HEK293 (cell line): Measurements from ENCODE around the gene INPP5A.

Experiments used
- CTCF ChIA-PET: fragments of 350-600 bp; formaldehyde crosslinking; extraction: SDS; loops from one replicate; lab custom pipeline; 2021; ENCODE audit warnings: antibody characterized with exemption; lab: Yijun Ruan, JAX
- POLR2A ChIA-PET: fragments of 300-600 bp; formaldehyde crosslinking; extraction: SDS; loops from one replicate; lab custom pipeline; 2020; ENCODE audit warnings: antibody characterized with exemption, inconsistent platforms; lab: Yijun Ruan, JAX
- H3K27ac ChIP-seq: fragments of 200-500 bp; sonication (Bioruptor generic); 2 replicates; pipeline ENCODE4 v1.5.1; 2014; ENCODE audit warnings: low read depth, low read length, control low read depth, inconsistent platforms; ENCODE audit errors: extremely low read depth
- H3K36me3 ChIP-seq, 2 experiments: fragments of 200-500 bp in 1 of 2; sonication (Bioruptor generic) in 1 of 2; 1 replicate in 1 of 2; 2 replicates in 1 of 2; pipeline ENCODE4 v1.5.1; 2014 to 2017; ENCODE audit warnings: inconsistent platforms in 2 of 2, low read length in 2 of 2; ENCODE audit not compliant: control insufficient read depth in 2 of 2, insufficient read depth in 1 of 2
- H3K4me1 ChIP-seq: fragments of 200-500 bp; sonication (Bioruptor generic); 2 replicates; pipeline ENCODE4 v1.5.1; 2014; ENCODE audit warnings: mild to moderate bottlenecking, low read length, inconsistent platforms; ENCODE audit not compliant: control insufficient read depth, insufficient read depth
- H3K4me3 ChIP-seq: 2 replicates; pipeline ENCODE4 v1.5.1; 2011; ENCODE audit warnings: low read depth, mild to moderate bottlenecking, control low read depth, low read length, moderate library complexity
- H3K9me3 ChIP-seq: fragments of 200-500 bp; sonication (Bioruptor generic); 2 replicates; pipeline ENCODE4 v1.5.1; 2014; ENCODE audit warnings: low read depth, low read length, inconsistent platforms; ENCODE audit not compliant: control insufficient read depth, insufficient read depth
- OVOL3 ChIP-seq: fragments of 450-650 bp; formaldehyde crosslinking; IDR thresholded peaks from 2 replicates; pipeline ENCODE4 v1.5.1; 2016; ENCODE audit warnings: missing biosample characterization, missing genetic modification characterization
- SP7 ChIP-seq: fragments of 450-650 bp; formaldehyde crosslinking; IDR thresholded peaks from 2 replicates; pipeline ENCODE4 v1.5.1; 2016; ENCODE audit warnings: missing biosample characterization, missing genetic modification characterization
- ZBTB1 ChIP-seq: fragments of 450-650 bp; formaldehyde crosslinking; IDR thresholded peaks from 2 replicates; pipeline ENCODE4 v1.5.1; 2016; ENCODE audit warnings: missing biosample characterization, missing genetic modification characterization
- ZBTB20 ChIP-seq: fragments of 450-650 bp; formaldehyde crosslinking; IDR thresholded peaks from 2 replicates; pipeline ENCODE4 v1.5.1; 2016; ENCODE audit warnings: missing biosample characterization, missing genetic modification characterization
- ZNF2 ChIP-seq: fragments of 450-650 bp; formaldehyde crosslinking; IDR thresholded peaks from 2 replicates; pipeline ENCODE4 v1.5.1; 2016; ENCODE audit warnings: missing biosample characterization, missing genetic modification characterization
- ZNF37A ChIP-seq: fragments of 450-650 bp; IDR thresholded peaks from 2 replicates; pipeline ENCODE4 v1.5.1; 2018; ENCODE audit warnings: missing biosample characterization, missing genetic modification characterization
- ZNF48 ChIP-seq: fragments of 450-650 bp; formaldehyde crosslinking; IDR thresholded peaks from 2 replicates; pipeline ENCODE4 v1.5.1; 2016; ENCODE audit warnings: missing biosample characterization, missing genetic modification characterization
- ZNF514 ChIP-seq: fragments of 450-650 bp; formaldehyde crosslinking; IDR thresholded peaks from 2 replicates; pipeline ENCODE4 v1.5.1; 2016; ENCODE audit warnings: missing biosample characterization, missing genetic modification characterization
- ZNF561 ChIP-seq: fragments of 450-650 bp; IDR thresholded peaks from 2 replicates; pipeline ENCODE4 v1.5.1; 2018; ENCODE audit warnings: missing biosample characterization, missing genetic modification characterization, borderline replicate concordance
- ZNF585B ChIP-seq: fragments of 450-650 bp; formaldehyde crosslinking; IDR thresholded peaks from 2 replicates; pipeline ENCODE4 v1.5.1; 2016; ENCODE audit warnings: missing biosample characterization, missing genetic modification characterization
- ZNF621 ChIP-seq: fragments of 450-650 bp; formaldehyde crosslinking; IDR thresholded peaks from 2 replicates; pipeline ENCODE4 v1.5.1; 2017; ENCODE audit warnings: missing biosample characterization, missing genetic modification characterization
- TF ChIP-seq, protein P1 (sequence below): fragments of 450-650 bp; formaldehyde crosslinking; IDR thresholded peaks from 2 replicates; pipeline ENCODE4 v1.5.1; 2016; ENCODE audit warnings: missing biosample characterization, missing genetic modification characterization, low read depth
- TF ChIP-seq, protein P2 (sequence below): fragments of 450-650 bp; formaldehyde crosslinking; IDR thresholded peaks from 2 replicates; pipeline ENCODE4 v1.5.1; 2016; ENCODE audit warnings: missing biosample characterization, missing genetic modification characterization
- TF ChIP-seq, protein P3 (sequence below): fragments of 450-650 bp; formaldehyde crosslinking; IDR thresholded peaks from 2 replicates; pipeline ENCODE4 v1.5.1; 2016; ENCODE audit warnings: missing biosample characterization, missing genetic modification characterization
- TF ChIP-seq, protein P4 (sequence below): fragments of 450-650 bp; formaldehyde crosslinking; IDR thresholded peaks from 2 replicates; pipeline ENCODE4 v1.5.1; 2017; ENCODE audit warnings: missing biosample characterization, missing genetic modification characterization
- TF ChIP-seq, protein P5 (sequence below): fragments of 450-650 bp; formaldehyde crosslinking; IDR thresholded peaks from 2 replicates; pipeline ENCODE4 v1.5.1; 2016; ENCODE audit warnings: missing biosample characterization, missing genetic modification characterization
- TF ChIP-seq, protein P6 (sequence below): fragments of 450-650 bp; formaldehyde crosslinking; IDR thresholded peaks from 2 replicates; pipeline ENCODE4 v1.5.1; 2016; ENCODE audit warnings: missing biosample characterization, missing genetic modification characterization
- TF ChIP-seq, protein P7 (sequence below): fragments of 450-650 bp; formaldehyde crosslinking; IDR thresholded peaks from 2 replicates; pipeline ENCODE4 v1.5.1; 2017; ENCODE audit warnings: missing biosample characterization, mild to moderate bottlenecking, missing genetic modification characterization, moderate library complexity

INPP5A gene

DNA sequence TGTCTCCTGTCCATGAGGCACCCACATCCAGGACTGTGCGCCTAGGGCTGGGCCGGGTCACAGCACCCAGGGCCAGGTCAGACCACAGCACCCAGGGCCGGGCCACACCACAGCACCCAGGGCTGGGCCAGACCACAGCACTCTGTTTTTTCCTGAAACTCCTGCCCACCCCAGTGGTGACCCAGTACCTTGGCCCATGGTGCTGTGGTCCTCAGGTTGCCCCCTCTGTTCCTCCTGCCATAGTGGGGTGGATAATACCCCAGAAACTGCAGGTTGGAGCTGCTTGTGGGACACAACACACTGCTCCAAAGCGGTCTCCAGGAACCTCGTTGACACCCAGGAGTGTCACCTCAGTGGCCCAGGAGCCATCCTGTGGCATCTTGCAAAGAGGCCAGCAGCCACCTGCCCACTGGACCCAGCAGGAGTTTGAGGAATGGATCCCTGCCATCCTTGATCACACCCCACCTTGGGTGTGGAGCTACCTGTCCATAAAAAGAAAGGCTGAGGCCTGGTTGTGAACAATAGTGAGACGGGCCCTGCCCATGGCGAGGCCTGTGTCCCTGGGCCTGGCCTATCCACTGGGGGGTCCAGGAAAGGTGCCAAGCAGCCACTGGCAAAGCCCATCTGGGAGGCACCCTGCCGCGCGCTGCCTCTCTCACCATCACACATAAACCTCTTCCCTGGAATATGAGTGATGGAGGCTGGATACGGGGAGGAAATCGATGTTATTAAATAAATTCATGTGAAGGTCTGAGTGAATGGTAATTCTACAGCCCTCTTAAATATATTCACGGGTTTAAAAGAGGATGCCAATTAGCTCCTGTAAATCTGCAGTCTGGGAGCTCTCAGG, 159.4 kb downstream of the INPP5A start:
- no peak overlapping the region for H3K27ac ChIP-seq
- POLR2A ChIA-PET, result no interaction called here

DNA sequence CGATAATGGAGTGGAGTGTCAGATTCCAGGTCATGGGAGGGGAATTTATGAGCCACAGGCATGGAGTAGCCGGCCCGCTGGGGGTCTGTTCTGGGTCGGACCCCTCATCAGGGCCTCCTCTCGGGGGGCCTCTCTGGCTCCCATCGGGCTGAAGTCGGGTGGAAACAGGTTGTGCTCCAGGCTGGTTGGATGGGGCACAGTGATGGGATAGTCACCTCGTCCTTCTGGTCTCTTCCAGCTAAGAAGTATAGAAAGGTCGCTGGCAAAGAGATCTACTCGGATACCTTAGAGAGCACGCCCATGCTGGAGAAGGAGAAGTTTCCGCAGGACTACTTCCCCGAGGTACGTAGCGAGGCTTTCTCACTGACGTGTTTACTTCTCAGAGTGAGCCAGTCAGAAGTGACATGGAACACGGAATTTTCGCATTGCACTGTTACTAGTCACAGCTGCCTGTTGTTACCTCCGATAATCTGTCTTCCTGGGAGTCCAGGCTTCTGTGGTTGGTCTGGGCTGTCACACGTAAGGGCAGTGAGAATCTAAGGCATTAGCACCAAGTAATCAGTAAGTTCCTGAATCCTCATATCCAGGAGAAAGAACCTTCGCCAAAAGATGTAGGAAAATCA, 160.1 kb downstream of the INPP5A start:
- Histone ChIP-seq H3K27ac (no peak overlapping the region), H3K9me3 (no peaks in the 10 kb centered on the region; the same call in 1 of the 2 replicates), H3K4me1 (peaks cover 13% of the 10 kb centered on the region), H3K4me3 (no peak overlapping the region), H3K36me3 (peaks cover 0 to 6% of the 10 kb centered on the region in 2 experiments; a peak in 1 of 3 replicates)
- CTCF ChIA-PET, result no interaction called here
- POLR2A ChIA-PET, result no interaction called here
- no peak for TF ChIP-seq ZBTB20 (tag by site-specific recombination)
- TF ChIP-seq SP7 (tag by site-specific recombination), result no peak
- TF ChIP-seq, protein P1, sequence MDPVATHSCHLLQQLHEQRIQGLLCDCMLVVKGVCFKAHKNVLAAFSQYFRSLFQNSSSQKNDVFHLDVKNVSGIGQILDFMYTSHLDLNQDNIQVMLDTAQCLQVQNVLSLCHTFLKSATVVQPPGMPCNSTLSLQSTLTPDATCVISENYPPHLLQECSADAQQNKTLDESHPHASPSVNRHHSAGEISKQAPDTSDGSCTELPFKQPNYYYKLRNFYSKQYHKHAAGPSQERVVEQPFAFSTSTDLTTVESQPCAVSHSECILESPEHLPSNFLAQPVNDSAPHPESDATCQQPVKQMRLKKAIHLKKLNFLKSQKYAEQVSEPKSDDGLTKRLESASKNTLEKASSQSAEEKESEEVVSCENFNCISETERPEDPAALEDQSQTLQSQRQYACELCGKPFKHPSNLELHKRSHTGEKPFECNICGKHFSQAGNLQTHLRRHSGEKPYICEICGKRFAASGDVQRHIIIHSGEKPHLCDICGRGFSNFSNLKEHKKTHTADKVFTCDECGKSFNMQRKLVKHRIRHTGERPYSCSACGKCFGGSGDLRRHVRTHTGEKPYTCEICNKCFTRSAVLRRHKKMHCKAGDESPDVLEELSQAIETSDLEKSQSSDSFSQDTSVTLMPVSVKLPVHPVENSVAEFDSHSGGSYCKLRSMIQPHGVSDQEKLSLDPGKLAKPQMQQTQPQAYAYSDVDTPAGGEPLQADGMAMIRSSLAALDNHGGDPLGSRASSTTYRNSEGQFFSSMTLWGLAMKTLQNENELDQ (tag by site-specific recombination), result no peak
- TF ChIP-seq ZNF48 (tag by site-specific recombination), result no peak
- TF ChIP-seq, protein P2, sequence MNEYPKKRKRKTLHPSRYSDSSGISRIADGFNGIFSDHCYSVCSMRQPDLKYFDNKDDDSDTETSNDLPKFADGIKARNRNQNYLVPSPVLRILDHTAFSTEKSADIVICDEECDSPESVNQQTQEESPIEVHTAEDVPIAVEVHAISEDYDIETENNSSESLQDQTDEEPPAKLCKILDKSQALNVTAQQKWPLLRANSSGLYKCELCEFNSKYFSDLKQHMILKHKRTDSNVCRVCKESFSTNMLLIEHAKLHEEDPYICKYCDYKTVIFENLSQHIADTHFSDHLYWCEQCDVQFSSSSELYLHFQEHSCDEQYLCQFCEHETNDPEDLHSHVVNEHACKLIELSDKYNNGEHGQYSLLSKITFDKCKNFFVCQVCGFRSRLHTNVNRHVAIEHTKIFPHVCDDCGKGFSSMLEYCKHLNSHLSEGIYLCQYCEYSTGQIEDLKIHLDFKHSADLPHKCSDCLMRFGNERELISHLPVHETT, result no peak
- no peak for TF ChIP-seq ZNF621 (tag by site-specific recombination)
- TF ChIP-seq ZNF514 (tag by site-specific recombination), result no peak
- TF ChIP-seq, protein P3, sequence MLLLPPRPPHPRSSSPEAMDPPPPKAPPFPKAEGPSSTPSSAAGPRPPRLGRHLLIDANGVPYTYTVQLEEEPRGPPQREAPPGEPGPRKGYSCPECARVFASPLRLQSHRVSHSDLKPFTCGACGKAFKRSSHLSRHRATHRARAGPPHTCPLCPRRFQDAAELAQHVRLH (tag by site-specific recombination), result no peak
- no peak for TF ChIP-seq ZNF2 (tag by site-specific recombination)
- no peak for TF ChIP-seq ZNF561 (tag by site-specific recombination)
- TF ChIP-seq ZBTB1 (tag by site-specific recombination), result no peak
- TF ChIP-seq, protein P4, sequence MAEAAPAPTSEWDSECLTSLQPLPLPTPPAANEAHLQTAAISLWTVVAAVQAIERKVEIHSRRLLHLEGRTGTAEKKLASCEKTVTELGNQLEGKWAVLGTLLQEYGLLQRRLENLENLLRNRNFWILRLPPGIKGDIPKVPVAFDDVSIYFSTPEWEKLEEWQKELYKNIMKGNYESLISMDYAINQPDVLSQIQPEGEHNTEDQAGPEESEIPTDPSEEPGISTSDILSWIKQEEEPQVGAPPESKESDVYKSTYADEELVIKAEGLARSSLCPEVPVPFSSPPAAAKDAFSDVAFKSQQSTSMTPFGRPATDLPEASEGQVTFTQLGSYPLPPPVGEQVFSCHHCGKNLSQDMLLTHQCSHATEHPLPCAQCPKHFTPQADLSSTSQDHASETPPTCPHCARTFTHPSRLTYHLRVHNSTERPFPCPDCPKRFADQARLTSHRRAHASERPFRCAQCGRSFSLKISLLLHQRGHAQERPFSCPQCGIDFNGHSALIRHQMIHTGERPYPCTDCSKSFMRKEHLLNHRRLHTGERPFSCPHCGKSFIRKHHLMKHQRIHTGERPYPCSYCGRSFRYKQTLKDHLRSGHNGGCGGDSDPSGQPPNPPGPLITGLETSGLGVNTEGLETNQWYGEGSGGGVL, result no peak
- TF ChIP-seq, protein P5, sequence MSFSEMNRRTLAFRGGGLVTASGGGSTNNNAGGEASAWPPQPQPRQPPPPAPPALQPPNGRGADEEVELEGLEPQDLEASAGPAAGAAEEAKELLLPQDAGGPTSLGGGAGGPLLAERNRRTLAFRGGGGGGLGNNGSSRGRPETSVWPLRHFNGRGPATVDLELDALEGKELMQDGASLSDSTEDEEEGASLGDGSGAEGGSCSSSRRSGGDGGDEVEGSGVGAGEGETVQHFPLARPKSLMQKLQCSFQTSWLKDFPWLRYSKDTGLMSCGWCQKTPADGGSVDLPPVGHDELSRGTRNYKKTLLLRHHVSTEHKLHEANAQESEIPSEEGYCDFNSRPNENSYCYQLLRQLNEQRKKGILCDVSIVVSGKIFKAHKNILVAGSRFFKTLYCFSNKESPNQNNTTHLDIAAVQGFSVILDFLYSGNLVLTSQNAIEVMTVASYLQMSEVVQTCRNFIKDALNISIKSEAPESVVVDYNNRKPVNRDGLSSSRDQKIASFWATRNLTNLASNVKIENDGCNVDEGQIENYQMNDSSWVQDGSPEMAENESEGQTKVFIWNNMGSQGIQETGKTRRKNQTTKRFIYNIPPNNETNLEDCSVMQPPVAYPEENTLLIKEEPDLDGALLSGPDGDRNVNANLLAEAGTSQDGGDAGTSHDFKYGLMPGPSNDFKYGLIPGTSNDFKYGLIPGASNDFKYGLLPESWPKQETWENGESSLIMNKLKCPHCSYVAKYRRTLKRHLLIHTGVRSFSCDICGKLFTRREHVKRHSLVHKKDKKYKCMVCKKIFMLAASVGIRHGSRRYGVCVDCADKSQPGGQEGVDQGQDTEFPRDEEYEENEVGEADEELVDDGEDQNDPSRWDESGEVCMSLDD (tag by site-specific recombination), result no peak
- TF ChIP-seq ZNF585B, result no peak
- no peak for TF ChIP-seq ZNF37A (tag by site-specific recombination)

More for the DNA sequence above, 159.4 kb downstream of the INPP5A start:
- Histone ChIP-seq H3K4me3 (no peak overlapping the region), H3K36me3 (peaks cover 0 to 6% of the 10 kb centered on the region in 2 experiments; a peak in 1 of 3 replicates), H3K9me3 (no peaks in the 10 kb centered on the region; the same call in 1 of the 2 replicates), H3K4me1 (peaks cover 13% of the 10 kb centered on the region)
- CTCF ChIA-PET, result no interaction called here
- TF ChIP-seq, protein P6, sequence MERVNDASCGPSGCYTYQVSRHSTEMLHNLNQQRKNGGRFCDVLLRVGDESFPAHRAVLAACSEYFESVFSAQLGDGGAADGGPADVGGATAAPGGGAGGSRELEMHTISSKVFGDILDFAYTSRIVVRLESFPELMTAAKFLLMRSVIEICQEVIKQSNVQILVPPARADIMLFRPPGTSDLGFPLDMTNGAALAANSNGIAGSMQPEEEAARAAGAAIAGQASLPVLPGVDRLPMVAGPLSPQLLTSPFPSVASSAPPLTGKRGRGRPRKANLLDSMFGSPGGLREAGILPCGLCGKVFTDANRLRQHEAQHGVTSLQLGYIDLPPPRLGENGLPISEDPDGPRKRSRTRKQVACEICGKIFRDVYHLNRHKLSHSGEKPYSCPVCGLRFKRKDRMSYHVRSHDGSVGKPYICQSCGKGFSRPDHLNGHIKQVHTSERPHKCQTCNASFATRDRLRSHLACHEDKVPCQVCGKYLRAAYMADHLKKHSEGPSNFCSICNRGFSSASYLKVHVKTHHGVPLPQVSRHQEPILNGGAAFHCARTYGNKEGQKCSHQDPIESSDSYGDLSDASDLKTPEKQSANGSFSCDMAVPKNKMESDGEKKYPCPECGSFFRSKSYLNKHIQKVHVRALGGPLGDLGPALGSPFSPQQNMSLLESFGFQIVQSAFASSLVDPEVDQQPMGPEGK (tag by site-specific recombination), result no peak
- TF ChIP-seq, protein P7, sequence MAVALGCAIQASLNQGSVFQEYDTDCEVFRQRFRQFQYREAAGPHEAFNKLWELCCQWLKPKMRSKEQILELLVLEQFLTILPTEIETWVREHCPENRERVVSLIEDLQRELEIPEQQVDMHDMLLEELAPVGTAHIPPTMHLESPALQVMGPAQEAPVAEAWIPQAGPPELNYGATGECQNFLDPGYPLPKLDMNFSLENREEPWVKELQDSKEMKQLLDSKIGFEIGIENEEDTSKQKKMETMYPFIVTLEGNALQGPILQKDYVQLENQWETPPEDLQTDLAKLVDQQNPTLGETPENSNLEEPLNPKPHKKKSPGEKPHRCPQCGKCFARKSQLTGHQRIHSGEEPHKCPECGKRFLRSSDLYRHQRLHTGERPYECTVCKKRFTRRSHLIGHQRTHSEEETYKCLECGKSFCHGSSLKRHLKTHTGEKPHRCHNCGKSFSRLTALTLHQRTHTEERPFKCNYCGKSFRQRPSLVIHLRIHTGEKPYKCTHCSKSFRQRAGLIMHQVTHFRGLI, result no peak
- TF ChIP-seq OVOL3 (tag by site-specific recombination), result no peak
